Cerebellar cortex (tissue), 1 donor: Measurements from ENCODE around the gene ZGPAT.
"Not testable (repeated sequence)": the region's sequence is repeated elsewhere in the genome, so short reads cannot be mapped to it uniquely, and the experiment has no call there.

Experiments
- DNase-seq: peaks from one replicate; pipeline ENCODE4 v3.0.0-alpha.2; 2015; ENCODE audit warnings: low spot score

The ZGPAT gene

DNA sequence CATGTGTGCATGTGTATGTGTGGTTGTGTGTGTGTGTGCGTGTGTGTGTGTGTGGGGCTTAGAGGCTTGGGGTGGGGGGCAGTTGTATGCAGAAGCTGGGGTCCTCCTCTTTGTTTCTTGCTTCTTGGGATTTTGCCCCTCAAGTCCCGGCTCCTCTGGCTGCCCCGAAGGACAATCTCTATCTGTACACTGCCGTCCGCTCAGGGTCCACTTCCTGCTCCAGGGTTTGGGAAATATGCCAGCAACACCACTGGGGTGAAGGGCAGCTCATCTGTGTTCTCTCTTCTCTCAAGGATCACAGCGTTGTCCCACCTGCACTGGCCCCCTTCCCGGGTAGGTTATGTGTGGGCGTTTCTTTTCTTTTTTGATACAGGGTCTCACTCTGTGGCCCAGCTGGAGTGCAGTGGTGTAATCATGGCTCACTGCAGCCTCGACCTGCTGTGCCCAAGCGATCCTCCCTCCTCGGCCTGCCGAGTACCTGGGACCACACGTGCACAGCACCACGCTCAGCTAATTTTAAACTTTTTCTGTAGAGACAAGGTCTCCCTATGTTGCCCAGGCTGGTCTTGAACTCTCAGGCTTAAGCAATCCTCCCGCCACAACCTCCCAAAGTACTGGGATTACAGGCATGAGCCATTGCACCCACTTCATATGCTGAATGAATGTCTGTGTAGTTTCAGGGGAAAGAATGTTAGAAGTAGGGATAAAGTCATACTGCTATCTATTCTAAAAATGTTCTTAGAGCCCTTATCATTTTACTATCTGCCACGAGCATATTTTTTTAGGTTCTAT lies 57.4 kb downstream of the ZGPAT start:
- no peak for DNase-seq

DNA sequence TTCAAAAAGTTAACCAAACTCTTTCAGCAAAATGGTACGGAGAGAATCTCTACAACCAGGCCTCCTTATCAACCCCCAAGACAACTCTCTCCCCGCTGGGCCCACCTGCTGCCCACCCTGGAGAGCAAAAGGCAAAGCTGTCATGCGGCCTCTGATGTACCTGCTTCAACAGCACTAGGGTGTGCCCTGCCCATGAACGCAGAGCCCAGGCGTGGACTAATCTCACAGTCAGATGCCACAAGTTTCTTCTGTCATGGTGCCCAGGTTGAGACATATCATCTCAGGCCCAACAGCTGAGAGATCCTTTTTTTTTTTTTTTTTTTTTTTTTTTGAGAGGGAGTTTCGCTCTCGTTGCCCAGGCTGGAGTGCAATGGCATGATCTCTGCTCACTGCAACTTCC lies 58.1 kb downstream of the ZGPAT start:
- no peak for DNase-seq

DNA sequence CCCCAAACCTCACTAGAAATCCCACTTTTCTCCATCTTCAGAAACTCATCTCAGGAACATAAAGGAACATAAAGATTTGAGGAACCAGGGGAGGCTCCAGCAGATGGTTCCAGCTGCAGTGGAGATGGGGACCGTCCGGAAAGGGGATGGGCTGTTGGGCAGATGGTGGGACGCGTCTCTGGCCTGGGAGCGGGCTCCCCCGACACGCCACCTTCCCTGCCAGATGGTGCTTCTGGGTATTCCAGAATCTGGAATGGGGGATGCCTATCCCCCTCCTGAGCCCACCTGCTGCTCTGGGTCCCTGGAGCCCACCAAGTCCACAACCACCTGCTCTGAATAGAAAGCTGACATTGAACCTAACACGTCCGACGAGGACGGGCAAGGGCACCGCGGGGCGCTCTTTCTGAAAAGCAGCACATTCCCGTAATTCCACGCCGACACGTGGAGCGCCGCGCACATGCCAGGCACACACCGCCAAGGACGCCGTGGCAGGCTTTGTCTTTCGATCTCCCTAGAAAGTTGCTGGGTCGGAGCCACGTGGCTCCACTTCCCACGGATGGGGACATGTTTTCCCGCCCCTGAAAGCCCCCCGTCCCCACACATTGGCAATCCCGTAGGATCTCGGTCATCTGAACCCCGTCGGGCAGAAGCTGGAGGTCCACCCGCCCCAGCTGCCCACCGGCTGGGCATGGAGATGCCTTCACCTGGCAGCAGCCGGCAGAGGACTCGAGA lies 59.0 kb downstream of the ZGPAT start:
- no peak for DNase-seq

DNA sequence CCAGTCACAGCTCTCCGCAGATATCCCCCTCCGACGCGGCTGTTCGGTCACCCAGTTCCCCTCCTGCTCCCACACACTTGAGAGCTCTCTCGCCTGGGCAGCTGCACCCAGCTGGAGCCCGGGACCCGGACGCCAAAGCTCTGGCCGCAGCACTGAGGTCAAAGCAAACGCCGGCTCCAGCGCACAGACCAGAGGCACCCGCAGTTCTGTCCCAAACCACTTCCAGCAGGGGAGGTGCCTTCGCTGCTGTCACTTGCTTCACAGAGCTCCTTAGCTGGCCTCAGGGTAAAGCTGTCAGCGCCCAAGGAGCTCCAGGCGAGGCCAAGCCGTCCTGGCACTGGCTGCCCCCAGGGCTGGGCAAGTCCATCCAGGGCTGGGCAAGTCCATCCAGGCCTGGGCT lies 59.6 kb downstream of the ZGPAT start:
- no peak for DNase-seq

DNA sequence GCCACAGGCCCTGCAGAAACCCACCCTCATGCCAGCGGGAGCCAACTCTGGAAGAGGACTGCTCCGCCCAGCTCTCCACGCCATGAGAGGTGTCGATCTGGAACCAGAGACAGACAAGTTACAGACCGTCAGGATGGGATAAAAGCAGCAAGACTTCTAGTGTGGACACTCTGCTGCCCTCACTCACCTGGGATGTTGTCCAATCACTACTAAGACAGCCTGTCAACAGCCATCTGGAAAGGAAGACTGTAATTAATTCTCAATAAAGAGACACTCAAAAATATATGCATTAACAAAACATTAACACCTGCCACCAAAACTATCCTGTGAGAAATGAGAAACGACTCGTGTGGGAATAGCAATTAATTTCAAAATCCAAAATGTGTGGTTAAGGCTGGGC lies 60.0 kb downstream of the ZGPAT start:
- peak; percentile 68 for DNase-seq

DNA sequence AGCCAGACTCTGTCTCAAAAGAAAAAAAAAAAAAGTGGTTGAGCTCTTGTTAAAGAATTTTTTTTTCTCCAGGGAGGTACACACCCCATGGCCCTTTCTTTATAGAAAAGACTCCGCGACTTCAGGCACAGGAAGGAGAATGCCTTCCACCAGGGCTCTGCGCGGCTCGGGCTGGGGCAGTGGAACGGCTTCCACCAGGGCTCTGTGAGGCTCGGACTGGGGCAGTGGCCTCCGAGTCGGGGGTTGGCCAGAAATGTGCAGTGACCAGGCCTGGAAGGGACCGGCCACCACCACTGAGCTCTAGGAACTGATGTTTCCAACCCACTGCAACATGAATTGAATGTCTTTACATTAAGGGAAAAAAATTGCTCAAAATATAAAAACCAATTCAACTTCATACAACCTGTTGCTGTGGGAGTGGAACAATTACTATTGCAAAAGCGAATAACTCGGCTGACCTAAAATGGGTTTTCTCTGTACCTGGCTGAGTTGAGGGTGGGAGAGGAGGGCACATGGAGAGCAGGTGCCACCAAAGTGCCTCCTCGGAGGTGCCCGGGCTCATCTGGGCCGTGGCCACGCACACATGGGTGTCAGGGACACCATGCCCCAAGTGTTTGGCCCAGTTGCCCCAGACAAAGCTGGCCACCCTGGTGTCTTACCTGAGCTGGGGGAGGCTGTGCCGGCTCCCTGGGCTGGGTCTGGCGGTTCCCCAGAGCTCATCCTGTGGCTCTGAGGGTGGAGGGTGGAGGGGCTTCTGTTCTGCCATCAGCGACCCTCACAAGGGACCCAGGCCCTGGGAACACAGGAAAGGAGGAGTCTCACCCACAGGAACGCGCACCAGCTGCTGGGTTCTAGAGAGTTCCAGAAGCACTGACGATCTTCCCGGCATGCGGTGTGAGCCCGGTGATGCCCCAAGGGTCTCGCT lies 61.0 kb downstream of the ZGPAT start:
- DNase-seq: no peak

DNA sequence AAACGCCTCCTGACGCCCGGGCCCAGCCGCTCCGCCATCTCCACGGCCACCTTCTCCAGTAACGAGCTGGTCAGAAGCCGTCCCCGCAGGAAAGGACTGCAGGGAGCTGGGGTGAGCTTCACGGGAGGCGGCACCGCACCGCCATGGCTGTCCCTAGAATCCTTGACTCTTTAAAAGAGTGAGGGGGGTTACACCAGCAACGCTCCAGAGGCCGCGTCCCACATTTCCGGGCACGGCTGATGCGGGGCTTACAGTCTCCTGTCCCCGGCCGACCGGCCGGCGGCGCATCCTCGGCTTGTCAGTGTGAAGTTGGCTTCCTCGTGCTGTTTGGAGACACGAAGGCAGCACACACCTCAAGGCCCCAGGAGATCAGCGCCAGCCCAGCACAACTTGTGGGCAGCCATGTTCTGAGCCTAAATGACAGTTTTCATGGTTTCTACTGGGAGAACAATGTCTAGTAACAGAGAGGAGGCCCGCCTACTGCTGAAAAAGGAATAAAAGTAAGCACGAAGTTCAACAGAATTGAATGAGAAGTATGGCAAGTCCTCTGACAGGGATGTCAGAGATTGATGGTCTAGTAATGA lies 62.1 kb downstream of the ZGPAT start:
- no peak for DNase-seq

DNA sequence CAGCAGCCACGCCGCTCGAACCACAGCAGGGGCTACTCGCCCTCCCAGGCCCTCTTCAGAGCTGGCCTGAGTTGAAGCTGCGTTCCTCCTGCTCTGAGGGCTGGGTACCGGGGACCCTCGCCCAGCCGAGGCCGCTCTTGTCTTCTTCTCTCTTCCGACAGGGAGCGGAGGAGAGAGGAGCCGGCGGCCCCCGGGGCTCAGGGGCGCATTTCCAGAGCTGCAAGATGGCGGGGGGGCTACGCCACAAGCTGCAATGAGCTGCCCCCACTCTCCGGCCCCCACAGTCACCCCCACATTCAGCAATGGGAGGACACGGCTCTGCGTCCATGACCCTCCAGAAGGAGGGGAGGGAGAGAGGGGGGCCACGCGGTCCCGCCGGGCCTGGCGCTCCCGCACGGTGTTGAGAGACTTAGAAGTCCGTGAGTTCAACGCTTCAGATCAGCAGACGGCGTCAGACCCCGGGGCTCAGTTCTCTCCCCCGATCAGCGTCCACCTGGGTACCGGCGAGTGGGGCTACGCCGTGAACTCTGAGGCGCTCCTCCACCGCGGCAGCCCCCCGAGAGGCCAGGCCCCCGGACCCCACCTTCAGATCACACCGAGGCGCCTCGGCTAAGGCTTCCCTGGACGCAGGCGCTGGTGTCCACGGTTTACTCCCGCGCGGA lies 63.3 kb downstream of the ZGPAT start:
- no peak for DNase-seq

DNA sequence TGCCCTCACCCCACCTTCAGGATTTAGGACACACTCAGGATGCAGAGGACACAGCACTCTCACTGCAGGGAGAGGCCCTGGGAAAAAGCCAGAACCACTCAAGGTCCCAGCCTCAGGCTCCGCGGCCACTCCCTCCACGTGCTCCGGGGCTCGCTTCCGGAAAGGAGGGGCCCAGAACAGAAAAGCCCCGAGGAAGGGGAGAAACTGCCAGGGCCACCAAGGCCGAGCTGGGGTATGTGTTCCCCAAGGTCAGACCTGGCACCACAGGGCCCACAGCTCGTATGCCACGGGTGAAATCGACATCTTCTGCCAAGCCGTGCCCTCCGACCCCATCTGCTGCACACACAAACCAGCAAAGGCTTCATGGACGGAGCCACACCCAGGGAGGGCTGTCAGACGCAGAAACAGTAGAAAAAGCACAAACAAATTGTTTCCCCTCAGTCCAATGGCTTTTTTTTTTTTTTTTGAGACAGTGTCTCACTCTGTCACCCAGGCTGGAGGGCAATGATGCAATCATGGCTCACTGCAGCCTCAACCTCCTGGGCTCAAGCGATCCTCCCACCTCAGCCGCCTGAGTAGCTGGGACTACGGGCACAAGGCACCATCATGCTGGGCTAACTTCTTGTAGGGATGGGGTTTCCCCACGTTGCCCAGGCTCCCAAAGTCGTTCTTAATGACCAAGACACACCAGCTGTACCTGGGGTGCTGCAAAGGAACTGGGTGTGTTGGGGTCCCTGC lies 65.1 kb downstream of the ZGPAT start:
- no peak for DNase-seq

DNA sequence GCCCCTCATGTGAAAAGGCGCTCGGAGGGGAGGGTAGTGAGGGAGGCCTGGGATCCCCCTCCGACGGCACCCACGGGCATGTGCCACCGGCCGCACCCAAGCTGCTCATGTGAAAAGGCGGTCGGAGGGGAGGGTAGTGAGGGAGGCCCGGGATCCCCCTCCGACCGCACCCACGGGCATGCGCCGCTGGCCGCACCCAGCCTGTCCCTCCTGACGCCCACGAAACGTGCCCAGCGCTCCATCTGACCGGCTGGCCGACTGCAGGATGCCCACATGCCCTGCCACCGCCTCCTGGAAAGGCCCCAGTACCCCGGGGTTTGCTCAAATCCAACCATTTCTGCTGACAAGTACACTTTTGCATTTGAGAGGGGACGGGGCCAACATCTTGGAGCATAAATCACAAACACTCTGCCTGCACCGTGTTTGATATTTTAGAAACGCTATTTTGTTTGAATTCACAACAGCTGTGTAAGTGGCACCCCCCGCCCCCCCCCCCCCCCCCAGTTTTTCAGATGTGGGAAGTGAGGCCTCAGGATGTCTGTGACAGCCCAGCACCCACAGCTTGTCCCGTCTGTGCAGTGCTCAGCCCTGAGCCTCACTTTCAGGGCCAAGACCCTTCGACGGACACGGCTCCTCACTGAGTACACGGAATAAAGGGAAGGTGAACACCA lies 65.9 kb downstream of the ZGPAT start:
- no peak for DNase-seq

DNA sequence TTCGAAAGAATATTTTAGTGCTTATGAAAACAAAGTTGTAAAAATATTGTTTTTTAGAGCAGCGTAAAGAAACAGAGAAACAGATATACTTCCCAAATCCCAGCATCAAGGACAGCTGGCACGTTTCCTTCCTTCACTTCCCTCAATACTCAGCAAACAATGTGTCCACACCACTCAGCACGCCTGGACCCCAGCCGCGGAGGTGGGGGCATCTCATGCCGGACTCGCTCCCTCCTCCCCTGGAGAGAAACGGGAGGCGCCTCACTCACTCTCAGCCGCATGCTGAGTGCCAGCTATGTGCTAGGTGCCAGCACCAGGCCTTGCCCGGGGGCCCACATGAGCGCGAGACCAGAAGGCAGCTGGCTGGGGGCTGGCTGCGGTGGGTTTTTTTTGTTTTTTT lies 66.5 kb downstream of the ZGPAT start:
- no peak for DNase-seq

DNA sequence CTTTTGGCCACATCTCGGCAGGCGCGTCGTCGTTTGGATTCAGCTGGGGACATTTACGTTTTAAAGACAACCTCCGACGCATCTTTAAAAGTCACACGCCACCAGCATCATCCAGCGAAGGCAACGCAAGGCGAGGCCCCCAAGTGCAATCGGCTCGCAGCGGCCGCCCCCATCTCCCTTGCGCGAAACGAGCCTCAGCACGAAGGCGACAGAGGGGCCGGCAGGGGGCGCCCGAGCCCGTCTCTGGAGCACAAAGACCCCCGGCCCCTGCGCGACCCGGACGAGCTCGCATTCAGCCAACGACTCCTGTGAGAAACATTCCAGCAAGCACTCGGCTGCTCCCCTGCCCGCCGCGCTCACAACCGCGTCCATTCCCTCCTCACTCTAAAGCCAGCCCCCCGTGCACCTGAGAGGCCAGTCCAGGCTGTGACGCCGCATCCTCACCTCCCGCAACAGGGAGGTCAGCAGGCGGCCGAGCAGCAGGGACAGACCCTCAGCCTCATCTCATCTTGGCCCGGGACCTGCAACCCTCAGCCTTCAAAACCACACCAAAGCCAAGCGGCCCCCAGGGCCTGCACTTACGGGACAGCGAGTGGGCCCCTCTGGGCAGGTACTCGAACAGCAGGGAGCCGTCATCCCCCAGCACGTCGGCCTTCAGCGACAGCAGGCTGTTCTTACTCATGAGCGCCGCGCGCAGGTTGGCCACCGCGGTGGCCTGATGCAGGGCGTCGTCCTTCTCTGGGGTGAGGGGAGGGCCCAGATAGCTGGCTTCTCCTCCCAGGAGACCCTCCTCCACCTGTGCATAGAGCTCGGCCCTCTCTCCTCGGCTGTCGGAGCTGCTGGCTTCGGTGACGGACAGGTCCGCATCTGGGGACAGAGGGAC lies 67.5 kb downstream of the ZGPAT start:
- DNase-seq: no peak

DNA sequence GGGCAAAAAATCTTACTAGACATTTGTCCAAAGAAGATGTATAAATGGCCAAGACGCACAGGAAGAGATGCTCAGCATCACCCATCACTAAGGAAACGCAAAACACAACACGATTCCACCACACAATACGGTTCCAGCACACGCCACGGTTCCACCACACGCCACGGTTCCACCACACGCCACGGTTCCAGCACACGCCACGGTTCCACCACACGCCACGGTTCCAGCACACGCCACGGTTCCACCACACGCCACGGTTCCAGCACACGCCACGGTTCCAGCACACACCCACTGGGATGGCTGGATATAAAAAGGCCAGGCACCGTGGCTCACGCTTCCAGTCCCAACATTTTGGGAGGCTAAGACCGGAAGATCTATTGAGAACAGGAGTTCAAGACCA lies 69.0 kb downstream of the ZGPAT start:
- not testable (repeated sequence) for DNase-seq

DNA sequence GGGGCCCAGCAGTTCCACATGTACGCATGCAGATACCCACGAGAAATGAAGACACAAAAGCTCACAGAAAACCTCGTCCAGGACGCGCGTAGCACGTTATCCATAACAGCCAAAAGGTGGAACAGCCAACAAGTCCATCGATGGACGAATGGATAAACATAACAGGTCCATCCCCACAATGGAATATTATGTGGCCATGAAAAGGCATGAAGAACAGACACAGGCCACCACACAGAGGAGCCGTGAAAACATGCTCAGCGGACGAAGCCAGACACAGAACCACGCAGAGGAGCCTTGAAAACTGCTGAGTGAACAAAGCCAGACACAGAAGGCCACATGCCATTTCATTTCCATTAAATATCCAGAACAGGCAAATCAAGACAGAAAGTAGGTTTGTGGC lies 69.8 kb downstream of the ZGPAT start:
- DNase-seq: no peak

DNA sequence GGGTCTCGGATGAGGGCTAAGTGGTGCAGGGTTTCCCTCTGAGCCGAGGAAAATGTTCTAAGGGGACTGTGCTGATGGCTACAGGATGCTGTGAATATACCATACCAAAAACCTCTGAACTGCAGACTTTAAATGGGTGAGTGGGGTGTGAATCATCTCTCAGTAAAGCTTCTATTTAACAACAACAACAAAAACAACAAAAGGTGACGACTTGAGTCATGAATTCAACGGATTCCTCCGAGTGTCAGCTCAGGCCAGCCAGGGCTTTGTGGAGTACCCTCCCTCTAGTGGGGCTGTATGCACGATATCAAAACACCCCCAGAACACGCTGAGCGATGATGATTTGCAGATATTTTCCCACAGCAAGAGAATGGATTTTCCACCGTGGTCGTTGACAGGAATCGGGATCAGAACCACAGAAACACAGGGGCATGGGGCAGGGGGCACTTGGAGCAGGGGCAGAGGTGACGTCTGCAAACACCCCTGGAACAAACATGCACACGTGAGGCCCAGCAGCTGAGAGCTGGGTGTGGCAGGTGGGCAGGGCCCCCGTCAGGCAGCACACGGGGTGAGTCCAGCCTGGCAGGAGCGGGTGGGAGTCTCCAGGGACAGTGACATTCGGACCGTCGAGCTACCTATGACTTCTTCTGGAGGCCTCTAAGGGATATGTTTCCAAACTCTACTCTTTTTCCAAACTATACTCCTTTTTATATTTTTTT lies 70.4 kb downstream of the ZGPAT start:
- no peak for DNase-seq

DNA sequence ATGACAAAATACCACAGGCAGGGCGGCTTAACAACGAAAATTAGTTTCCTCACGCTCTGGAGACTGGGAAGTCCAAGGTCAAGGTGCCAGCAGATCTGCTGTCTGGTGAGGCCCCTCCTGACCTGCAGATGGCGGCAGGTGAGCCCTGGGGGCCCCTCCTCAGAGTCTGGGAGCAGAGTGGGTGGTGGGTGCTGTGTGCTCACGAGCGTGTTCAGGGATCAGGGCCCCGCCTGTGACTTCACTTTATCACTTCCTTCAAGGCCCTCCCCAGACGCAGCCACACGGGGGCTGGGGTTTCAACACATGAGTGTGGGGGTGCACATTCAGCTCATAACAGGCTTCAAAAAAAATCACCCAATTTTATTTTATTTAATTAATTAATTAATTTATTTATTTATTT lies 71.0 kb downstream of the ZGPAT start:
- no peak for DNase-seq

DNA sequence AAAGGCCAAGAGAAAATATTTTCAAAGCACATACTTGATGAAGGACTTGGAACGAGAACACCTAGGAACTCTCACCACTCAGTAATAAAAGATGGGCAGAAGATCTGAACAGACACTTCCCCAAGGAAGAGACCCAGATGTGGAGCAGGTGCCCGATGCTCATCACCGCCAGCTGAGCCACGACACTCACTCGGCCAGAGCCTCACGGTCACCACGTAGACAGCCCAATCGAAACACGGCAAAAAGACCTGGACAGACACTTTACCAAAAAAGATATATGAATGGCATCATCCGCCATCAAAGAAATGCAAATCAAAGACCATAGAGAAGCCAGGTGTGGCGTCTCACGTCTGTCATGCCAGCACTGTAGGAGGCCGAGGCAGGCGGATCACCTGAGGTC lies 73.3 kb downstream of the ZGPAT start:
- DNase-seq: no peak

DNA sequence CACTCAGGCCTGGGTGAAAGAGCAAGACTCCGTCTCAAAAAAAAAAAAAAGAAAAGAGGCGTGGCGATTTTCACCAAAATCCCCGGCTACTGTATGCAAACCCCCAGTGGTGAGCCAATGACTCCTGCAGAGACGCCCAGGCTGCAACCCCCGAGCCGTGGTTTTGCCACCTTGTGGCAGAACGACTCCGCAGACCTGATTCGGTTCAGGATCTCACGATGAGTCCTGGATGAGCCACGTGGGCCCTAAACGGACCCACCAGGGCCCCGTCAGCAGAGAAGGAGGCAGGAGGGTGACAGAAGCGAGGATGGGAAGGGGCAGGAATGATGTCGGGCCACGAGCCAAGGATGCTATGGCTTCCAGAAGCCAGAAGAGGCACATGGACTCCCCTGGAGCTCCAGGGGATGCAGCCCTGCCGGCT lies 74.2 kb downstream of the ZGPAT start:
- DNase-seq: no peak

DNA sequence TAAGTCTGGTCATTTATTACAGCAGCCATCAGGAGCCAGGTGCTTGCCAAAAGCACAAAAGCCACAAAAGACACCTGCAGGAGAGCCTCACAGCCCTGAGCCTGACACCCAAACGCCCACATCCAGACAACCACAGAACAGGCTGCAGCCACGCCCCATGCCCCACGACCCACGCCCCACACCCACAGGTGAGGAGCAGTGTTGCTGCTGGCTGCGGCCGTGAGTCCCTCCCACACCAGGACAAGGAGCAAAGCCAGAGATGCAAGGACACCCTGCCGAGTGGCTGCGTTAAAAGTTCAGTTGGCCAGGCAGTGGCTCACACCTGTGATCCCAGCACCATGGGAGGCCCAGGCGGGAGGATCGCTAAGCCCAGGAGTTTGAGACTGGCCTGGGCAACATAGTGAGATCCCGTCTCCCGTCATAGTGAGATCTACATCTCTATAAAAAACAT lies 74.7 kb downstream of the ZGPAT start:
- no peak for DNase-seq
